Neural crest cell (in vitro differentiated cells): ENCODE measurements around the gene APOO. TPM values are rescaled to one million over a fixed set of nuclear protein-coding genes. Genes with fewer than 3 reads are reported as not detected.

ENCODE experiments used
- DNase-seq: peaks from one replicate; pipeline ENCODE4 v3.0.0; 2021; ENCODE audit warnings: low read depth, mixed read lengths, low spot score
- H3K27ac Mint-ChIP-seq: one replicate; pipeline ENCODE4 v1.8.0; 2021; ENCODE audit warnings: mild to moderate bottlenecking, mixed read lengths; ENCODE audit not compliant: unreplicated experiment
- H3K27me3 Mint-ChIP-seq: 2 replicates; pipeline ENCODE4 v1.8.0; 2021; ENCODE audit warnings: low read depth, mild to moderate bottlenecking, mixed read lengths
- H3K36me3 Mint-ChIP-seq: 2 replicates; pipeline ENCODE4 v1.8.0; 2021; ENCODE audit warnings: low read depth, mild to moderate bottlenecking, mixed read lengths
- H3K4me1 Mint-ChIP-seq: 2 replicates; pipeline ENCODE4 v1.8.0; 2021; ENCODE audit warnings: mixed read lengths
- H3K4me3 Mint-ChIP-seq: one replicate; pipeline ENCODE4 v1.8.0; 2021; ENCODE audit warnings: mild to moderate bottlenecking, mixed read lengths
- H3K9me3 Mint-ChIP-seq: 2 replicates; pipeline ENCODE4 v1.8.0; 2021; ENCODE audit warnings: mixed read lengths
- total RNA-seq: library from RNA; stranded (reverse); gene quantifications from 2 replicates; pipeline ENCODE4 v1.2.1, GENCODE V29; 2021
- TF ChIP-seq, protein P1 (sequence below): fragments of 200-600 bp; sonication (generic); conservative IDR thresholded peaks from 2 replicates; pipeline ENCODE4 v1.5.0; 2021; ENCODE audit warnings: antibody characterized with exemption, mild to moderate bottlenecking

The APOO gene
- total RNA-seq, 1 donor from 2014 or later = 91.0 TPM

DNA sequence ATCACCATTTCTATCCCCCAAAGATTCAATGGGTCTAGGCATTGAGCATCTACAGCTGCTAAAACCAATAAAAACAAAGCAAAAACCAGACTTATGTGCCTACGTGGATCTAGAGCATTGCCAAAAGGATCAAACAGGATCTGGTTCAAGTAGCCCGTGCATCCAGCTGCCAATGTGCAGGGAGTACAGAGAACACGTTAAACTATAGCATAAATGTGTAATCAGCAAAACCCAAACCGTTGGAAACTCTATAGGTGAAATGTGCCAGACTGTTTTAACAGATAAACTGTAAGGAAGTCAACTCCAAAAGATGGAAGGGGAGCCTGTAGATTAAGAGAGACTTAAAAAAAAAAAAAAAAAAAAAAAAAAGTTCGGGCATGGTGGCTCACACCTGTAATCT is 58.5 kb downstream of the APOO start:
- H3K9me3 Mint-ChIP-seq = peaks cover 3% of the 10 kb centered on the region
- H3K36me3 Mint-ChIP-seq = peaks cover 7% of the 10 kb centered on the region
- no peaks in the 10 kb centered on the region for H3K27me3 Mint-ChIP-seq
- no peak overlapping the region for H3K27ac Mint-ChIP-seq
- DNase-seq = no peak
- no peak overlapping the region for H3K4me3 Mint-ChIP-seq
- H3K4me1 Mint-ChIP-seq = peaks cover 15% of the 10 kb centered on the region
- TF ChIP-seq, protein P1, sequence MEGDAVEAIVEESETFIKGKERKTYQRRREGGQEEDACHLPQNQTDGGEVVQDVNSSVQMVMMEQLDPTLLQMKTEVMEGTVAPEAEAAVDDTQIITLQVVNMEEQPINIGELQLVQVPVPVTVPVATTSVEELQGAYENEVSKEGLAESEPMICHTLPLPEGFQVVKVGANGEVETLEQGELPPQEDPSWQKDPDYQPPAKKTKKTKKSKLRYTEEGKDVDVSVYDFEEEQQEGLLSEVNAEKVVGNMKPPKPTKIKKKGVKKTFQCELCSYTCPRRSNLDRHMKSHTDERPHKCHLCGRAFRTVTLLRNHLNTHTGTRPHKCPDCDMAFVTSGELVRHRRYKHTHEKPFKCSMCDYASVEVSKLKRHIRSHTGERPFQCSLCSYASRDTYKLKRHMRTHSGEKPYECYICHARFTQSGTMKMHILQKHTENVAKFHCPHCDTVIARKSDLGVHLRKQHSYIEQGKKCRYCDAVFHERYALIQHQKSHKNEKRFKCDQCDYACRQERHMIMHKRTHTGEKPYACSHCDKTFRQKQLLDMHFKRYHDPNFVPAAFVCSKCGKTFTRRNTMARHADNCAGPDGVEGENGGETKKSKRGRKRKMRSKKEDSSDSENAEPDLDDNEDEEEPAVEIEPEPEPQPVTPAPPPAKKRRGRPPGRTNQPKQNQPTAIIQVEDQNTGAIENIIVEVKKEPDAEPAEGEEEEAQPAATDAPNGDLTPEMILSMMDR = no peak

DNA sequence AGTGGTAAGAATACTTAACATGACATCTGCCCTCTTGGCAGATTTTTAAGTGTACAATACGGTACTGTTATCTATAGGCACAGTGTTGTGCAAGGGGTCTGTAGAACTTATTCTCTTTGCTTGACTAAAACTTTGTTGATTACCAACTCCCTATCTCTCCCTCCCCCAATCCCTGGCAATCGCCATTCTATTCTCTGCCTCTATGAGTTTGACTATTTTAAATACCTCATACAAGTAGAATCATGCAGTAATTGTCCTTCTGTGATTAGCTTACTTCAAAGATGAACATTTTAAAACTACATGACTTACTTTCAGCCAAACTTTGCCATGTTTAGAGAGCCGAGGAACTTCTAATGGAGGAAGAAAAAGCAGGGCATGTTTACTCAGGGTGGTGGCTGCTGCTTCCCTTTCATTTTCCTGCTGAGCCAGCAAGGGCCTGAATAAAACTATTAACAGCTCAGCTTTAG is 62.4 kb downstream of the APOO start:
- no peaks in the 10 kb centered on the region for H3K27me3 Mint-ChIP-seq
- peak overlapping the region; percentile 76 for H3K27ac Mint-ChIP-seq
- peaks cover 15% of the 10 kb centered on the region for H3K36me3 Mint-ChIP-seq
- TF ChIP-seq, protein P1 = no peak
- peaks cover 3% of the 10 kb centered on the region for H3K9me3 Mint-ChIP-seq
- DNase-seq = no peak
- peaks cover 40% of the 10 kb centered on the region for H3K4me1 Mint-ChIP-seq
- H3K4me3 Mint-ChIP-seq = no peak overlapping the region

DNA sequence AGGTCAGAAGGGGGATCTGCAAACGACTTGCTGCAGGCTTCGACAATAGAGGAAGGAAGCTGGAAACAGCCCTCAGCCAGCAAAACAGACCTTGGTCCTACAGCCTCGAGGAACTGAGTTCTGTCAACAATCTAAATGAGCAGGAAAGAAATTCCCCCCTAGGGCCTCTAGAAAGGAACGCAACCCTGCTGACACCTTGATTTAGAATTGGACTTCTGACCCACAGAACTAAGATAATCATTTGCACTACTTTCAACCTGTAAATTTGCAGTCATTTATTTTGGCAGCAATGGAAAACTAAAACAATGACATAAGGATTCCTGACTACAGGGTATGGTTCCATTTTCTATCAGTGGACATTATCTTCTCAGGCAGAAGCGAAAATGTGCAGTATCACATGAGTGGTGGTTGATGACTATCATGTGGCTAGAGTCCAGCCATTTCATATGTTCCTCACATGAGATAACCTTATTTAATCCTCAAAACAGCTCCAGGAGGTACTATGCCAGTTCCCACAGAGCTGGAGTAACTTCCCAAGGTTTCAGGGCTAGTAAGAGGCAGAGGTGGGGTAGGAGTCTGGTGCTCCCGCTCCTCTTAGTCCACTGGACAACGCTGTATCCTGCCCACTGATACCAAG is 63.1 kb downstream of the APOO start:
- no peak for DNase-seq
- no peaks in the 10 kb centered on the region for H3K27me3 Mint-ChIP-seq
- TF ChIP-seq, protein P1 = no peak
- H3K4me1 Mint-ChIP-seq = peaks cover 44% of the 10 kb centered on the region
- H3K36me3 Mint-ChIP-seq = peaks cover 15% of the 10 kb centered on the region
- H3K27ac Mint-ChIP-seq = peak overlapping the region; percentile 35
- H3K9me3 Mint-ChIP-seq = peaks cover 3% of the 10 kb centered on the region
- H3K4me3 Mint-ChIP-seq = no peak overlapping the region

DNA sequence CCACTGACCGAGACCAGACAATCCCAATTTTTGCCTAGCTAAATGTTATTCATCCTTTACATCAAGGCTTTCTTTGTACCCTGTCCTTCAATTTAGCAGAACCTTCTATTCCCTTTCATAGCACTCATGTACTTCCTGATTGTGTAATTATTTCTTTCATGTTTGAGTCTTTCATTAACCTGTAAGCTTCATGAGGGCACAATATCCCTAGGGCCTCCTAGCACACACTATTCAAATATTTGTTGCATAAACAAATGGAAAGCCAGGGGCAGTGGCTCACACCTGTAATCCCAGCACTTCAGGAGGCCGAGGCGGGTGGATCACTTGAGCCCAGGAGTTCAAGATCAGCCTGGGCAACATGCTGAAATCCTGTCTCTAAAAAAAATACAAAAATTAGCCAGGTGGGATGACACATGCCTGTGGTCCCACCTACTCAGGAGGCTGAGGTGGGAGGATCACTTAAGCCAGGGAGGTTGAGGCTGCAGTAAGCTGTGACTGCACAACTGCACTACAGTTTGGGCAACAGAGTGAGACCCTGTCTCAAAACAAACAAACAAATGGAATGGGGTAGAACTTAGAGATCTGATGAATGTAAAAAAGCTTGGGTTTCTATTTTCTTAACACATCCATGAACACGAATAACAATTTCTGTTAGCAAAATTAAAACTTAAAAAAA is 65.8 kb downstream of the APOO start:
- Mint-ChIP-seq H3K27me3 (no peaks in the 10 kb centered on the region), H3K4me3 (no peak overlapping the region), H3K27ac (no peak overlapping the region), H3K4me1 (peaks cover 48% of the 10 kb centered on the region), H3K9me3 (no peaks in the 10 kb centered on the region), H3K36me3 (peaks cover 13% of the 10 kb centered on the region)
- no peak for DNase-seq
- TF ChIP-seq, protein P1 = no peak

DNA sequence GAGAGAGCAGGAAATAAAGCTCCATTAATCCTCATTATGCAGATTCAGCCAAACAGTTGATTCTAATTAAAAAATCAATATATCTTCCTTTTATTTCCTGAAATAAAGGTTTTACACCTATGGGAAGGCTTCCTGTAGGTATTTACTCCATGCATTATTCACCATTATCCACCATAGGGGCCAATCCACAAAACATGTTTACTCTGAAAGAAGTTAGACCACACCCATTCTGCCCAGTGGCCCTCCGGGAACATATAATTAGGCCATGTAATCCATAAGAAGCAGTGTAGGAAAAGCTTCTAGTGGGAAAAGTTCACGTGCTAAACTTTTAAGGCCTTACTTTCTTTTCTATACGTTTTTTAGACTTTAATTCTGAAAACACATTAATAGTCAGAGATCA is 67.1 kb downstream of the APOO start:
- Mint-ChIP-seq H3K4me1 (peaks cover 48% of the 10 kb centered on the region), H3K4me3 (peak overlapping the region; percentile 2), H3K27ac (no peak overlapping the region), H3K36me3 (peaks cover 11% of the 10 kb centered on the region), H3K9me3 (no peaks in the 10 kb centered on the region), H3K27me3 (no peaks in the 10 kb centered on the region)
- no peak for DNase-seq
- TF ChIP-seq, protein P1 = no peak
